NCI-H2227 (cell line): ENCODE data around the gene SLC27A4.
A peak's percentile ranks its signal among the peaks of the same experiment; 100 is the strongest.

Experiments
- DNase-seq: peaks from one replicate; lab custom pipeline; 2025; ENCODE audit not compliant: unreplicated experiment; lab: John Stamatoyannopoulos, UW

The SLC27A4 gene

DNA sequence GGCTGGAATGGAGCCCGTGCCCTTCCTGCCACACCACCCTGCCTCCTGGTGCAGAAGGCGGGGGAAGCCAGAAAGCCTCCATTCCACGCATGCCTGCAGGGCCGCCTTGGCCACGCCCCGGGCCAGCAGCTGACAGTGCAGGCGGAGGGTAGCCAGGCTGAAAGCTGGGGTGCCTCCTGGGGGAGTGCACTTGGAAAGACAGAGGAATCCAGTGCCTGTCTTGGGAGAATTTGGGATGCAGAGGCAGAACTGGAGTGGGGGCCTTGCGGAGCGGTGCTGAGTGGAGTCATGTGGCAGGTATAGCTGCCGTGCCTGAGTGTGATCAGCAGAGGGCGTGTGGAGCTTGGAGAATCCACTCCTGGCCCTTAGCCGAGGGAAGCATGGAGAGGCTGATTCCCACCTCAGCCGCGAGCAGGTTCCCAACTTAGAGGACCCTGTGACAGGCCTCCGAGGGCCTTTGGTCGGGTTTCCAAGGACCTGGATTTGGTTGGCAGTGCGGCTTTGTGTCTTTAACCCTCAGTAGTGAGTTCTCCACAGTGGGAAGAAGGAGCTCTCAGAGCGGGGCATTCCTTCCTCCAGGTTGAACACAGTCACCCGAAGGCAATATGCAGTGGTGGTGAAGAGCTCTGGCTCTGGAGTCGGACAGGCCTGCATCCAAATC is 21.8 kb downstream of the SLC27A4 start:
- DNase-seq = peak; percentile 88

DNA sequence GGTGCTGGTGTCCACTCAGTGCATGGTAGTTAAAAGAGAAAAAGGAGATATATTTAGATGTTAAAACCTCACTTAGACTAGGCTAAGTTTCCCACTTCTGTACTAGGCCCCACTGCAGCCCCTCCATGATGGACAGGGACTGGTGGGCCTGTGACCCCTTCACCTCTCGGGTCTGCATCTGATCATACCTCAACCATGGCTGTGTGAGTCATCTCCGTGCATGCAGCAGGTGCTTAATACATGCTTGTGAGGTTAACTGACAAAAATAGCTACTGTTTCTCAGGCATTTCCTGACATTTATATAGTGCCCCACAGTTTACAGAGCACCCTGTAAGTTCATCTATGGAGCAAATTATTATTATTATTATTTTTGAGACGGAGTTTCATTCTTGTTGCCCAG is 22.4 kb downstream of the SLC27A4 start:
- DNase-seq = no peak

DNA sequence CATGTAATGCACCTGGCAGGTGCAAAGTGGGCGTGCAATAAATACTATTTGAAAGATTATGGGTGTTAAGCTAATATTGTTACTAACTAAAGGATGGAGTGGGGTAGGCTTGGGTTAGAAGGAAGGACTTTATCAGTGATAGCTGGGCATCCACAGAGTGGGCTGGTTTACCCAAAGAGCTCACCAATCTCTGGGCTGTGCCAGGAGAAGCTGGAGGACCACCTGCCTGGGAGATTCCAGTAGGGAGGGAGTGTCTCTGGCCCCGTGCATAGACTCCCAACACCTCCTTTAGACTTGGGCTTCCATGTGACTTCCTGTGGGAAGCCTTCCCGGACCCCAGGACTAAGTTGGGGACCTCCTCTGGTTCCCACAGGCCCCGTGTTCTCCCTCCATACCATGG is 25.2 kb downstream of the SLC27A4 start:
- DNase-seq = no peak

DNA sequence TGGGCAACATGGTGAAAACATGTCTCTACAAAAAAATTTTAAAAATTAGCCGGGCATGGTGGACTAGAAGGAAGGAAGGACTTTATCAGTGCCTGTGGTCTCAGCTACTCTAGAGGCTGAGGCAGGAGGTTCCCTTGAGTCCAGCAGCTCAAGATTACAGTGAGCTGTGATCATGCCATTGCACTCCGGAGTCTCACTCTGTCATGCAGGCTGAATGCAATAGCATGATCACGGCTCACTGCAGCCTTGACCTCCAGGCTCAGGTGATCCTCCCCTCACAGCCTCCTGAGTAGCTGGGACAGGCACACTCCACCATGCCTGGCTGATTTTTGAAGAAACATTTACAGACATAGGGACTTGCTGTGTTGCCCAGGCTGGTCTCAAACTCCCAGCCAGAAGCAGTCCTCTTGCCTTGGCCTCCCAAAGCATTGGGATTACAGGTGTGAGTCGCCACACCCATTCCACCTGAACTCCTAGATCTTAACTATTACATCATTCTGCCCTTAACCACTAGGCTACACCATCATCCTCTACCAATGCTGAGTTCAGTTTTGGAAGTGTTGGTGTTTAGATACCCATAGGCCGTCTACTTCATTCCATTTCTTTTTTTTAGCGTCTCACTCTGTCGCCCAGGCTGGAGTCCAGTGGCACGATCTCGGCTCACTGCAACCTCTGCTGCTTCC is 28.8 kb downstream of the SLC27A4 start:
- DNase-seq = no peak

DNA sequence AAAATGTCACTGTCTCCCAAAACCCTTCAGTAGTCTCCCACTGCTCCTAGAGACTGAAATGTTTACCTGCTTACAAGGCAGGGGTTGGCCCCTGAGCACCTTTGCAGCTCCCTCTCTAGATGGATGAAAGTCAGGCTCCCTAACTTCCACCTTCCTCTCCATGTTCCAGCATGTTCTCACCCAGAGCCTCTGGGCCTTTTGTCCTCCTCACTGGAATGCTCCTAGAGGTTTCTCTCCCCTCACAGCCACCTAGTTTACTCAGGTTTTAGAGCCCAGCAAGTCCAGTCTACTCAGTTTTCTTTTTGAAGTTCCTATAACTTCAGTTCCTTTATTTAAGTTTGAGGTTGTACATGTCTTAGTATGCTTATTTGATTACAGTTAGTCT is 30.0 kb downstream of the SLC27A4 start:
- DNase-seq = peak; percentile 33

DNA sequence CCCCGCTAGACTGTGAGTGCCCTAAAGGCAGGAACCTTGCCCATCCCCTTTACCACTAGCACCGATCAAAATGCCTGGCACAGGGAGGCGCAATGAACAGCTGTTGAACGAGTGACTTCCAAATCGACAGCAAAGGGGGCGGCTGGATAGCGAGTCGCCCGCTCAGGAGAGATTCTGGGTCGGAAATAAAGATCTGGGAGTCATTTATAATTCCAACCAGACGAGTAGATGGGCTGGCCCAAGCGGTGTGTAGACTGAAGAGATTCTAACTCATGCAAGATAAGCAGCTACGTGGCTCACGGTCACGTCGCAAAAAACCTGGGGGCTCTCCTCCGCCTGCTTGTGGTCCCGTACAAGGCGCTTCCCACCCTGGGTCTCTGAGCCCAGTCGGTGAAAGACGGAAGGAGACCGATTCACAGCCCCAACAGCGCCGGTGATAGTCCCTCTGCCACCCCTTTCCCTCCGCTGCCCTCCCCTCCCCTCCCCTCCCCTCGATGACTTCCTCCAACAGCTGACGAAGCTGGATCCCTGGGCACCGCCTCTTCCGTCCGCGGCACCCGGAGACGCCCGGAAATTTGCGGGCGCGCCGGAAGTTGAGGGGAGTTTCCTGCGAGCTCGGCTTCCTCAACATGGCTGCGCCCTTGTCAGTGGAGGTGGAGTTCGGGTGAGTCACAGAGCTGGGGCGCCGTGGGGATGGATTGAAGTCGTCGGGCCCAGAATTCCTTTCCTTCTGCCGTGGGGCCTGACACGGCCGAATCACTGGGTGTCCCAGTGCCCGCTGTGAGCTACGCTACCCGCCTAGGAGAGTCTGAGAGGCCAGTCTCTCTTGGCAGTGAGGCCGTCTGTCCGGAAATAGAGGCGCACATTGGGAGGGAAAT is 30.7 kb downstream of the SLC27A4 start, which contains the start of gene URM1:
Gene URM1 (plus strand): TSS at position 623 of the 878 bp plus-strand sequence. CDS start 7 bp downstream, at position 630.
- peak; percentile 94 for DNase-seq

DNA sequence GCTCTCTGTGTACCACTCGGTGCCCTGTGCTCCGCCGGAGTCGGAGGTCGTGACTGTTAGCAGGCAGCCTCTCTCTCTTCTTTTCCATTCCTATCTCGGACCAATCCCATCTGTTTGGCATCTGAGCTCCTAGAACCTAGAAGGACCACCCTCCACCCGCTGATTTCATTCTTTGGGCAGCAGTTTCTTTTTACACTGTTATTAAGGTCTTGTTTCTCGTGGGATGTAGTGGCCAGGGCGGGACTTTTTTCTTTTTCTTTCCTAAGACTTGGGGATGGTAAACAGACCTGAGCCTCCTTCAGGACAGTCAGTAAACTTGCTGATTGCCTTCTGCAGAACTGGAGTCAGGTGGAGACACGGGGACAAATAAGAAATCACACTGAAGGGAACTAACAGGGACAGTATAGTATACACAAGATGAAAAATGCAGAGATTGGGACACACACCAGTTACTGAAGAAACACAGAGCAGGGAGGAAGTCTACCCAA is 31.3 kb downstream of the SLC27A4 start:
- no peak for DNase-seq

DNA sequence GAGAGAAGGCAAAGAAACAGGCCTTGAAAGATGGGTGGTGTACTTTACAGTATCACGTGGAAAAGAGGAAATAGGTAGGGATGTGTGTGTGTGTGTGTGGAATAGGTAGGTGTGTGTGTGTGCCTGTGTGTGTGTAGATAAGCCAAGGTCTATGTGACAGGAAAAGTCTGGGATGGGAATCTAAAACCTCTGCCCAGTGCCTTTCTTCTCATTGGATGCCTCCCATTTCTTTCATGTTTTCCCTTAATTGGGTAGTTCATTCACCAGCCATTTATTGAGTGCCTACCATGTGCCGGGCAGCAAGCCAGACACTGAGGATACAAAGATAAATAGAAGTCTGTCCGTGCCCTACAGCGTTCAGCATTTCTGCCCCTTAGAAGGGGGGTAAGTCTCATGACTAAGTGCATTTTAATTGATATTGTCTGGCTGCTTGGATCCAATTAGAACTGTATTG is 31.9 kb downstream of the SLC27A4 start:
- DNase-seq = peak; percentile 18

DNA sequence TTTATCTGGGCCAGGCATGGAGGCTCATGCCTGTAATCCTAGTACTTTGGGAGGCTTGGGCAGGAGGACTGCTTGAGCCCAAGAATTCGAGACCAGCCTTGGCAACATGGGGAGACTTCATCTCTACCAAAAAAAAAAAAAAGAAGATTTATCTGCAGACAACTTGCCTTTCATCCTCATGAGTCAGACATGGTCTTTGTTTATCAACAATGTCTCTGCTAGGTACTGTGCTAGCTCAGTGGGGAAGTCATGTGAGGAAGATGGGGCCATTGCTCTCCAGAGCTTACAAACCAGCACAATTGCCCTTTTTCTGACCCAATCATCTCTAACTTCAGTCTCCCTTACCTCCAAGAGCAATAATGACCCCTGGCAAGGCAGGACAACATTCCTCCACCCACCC is 32.5 kb downstream of the SLC27A4 start:
- no peak for DNase-seq

DNA sequence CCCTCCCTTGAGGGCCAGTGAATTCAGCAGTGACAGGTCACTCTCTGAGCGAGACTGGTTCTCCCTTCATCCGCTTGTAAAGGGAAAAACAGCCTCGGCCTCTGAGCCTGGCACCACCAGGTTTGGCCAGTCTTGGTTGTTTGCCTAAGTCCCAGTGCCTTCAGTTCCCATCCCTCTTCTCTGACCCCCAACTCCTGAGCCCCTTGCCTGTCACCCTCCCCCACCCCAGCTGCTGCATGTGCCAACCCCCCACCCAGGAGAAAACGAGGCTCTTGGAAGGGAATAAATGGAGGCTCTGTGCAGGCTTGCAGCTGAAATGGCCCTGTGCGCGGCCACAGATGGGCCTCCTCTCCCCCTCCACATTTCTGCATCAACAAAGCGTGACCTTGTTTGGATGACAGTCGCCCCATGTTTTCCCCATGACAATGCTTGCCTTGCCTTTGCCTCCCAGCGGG is 33.9 kb downstream of the SLC27A4 start:
- DNase-seq = no peak

DNA sequence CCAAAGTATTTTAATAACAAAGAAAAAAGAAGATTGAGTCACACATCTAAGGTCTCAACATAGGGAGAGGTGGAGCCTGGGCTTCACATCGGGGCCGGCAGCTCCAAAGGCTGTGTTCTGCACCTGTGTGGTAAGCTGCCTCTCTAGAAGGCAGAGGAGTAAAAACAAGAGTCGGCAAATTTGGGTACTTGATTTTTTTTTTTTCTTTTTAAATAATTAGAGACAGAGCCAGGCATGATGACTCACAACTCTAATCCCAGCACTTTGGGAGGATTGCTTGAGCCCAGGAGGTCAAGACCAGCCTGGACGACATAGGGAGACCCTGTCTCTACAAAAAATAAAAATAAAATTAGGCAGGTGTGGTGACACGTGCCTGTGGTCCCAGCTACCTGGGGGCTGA is 35.5 kb downstream of the SLC27A4 start:
- DNase-seq = no peak

DNA sequence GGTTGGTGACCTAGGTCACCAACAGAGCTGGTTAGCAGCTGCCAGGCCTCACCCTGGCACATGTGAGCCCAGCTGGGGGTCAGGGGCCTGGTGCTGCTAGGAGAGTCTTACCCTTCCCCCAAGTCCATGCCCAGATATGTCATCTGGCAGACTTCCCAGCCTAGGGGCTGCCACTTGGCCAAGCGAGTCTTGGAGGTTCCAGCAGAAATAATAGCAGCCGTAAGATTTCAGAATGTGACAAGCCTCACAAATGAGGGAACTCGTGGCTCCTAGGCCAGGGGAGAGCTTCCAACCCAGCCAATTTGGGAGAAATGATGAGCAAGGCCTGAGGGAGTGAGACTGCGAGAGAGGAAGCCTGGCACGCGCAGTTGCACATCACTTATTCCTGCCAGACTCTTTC is 41.9 kb downstream of the SLC27A4 start:
- no peak for DNase-seq

DNA sequence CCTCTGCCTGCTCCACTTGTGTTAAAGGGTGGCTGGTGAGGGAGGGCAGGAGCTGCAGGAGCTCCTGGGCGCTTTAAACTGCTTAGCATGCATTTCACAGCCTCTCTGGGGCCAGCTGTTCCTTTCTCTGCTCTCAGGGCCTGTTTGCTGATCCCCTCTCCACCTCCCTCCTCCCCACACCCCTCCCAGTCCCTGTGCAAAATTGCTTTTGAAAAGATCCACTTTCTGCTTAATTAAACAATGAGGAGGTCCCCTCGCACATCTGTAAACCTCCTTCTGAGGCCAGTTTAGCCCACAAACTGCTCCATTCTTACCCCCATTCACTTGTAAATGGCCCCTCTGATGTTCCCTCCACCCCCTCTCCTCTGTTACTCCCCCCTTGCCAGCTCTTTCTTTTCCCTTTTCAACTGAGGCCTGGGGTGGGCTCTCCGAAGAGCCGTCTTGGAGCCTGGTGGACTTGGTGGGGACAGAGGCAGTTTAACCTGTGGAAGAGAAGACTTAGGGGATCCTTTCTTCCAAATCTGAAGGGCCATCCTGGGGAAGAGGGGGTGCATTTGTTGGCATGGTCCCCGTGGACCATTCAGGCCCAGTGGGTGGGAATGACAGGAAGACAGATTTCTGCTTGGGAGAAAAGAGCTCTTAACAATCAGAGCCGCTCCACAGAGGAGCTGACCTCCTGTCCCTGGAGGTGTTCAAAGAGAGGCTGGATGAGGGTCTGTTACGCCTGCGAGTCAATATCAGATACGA is 42.9 kb downstream of the SLC27A4 start:
- peak; percentile 33 for DNase-seq

DNA sequence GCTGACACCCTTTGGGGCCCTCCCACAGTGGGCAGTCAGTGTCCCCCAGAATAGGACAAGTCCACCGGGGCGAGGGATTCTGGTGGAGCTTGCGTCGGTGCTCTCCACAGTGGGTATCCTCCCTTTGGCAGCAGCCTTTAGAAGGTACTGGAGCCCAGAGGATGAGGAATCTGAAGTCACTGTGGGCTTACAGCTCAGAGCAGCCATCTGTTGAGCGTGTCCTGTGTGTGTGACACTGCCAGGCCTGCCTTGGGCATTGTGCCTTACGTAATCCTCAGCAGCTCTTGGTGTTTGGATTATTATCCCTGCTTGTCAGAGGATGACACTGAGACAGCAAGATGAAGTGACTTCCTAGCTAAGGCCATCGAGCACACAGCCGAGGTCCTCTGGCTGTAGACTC is 43.5 kb downstream of the SLC27A4 start:
- DNase-seq = no peak

DNA sequence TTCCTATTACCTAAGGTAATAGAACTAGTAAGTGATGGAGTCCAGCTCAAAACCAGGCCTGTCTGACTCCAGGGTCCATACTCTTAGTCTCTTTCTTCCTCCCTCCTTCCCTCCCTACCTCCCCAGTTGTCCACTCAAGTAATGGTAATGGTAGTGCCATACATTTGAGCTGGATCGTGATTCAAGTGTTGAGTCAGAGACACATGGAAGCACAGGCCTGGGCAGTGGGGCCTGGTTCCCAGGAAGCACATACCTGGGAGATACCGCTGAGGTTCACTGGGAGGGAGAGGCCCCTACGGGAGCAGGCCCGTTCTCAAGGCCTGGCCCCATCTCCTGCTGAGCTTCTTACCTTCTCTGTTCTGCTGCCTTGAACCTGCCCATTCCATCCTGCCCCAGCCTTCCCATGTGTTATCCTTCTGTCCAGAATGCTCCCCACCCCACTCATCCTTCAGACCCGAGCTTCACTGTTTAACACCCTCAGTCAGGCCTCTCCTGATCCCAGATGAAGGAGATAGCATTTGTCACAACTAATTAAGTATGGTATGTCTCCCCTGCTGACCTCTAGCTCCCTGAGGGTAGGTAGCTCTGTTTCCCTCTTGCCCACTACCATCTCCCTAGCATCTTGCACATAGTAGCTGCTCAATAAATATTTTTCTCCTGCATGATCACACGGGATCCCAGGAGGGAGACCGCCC is 44.6 kb downstream of the SLC27A4 start:
- no peak for DNase-seq

DNA sequence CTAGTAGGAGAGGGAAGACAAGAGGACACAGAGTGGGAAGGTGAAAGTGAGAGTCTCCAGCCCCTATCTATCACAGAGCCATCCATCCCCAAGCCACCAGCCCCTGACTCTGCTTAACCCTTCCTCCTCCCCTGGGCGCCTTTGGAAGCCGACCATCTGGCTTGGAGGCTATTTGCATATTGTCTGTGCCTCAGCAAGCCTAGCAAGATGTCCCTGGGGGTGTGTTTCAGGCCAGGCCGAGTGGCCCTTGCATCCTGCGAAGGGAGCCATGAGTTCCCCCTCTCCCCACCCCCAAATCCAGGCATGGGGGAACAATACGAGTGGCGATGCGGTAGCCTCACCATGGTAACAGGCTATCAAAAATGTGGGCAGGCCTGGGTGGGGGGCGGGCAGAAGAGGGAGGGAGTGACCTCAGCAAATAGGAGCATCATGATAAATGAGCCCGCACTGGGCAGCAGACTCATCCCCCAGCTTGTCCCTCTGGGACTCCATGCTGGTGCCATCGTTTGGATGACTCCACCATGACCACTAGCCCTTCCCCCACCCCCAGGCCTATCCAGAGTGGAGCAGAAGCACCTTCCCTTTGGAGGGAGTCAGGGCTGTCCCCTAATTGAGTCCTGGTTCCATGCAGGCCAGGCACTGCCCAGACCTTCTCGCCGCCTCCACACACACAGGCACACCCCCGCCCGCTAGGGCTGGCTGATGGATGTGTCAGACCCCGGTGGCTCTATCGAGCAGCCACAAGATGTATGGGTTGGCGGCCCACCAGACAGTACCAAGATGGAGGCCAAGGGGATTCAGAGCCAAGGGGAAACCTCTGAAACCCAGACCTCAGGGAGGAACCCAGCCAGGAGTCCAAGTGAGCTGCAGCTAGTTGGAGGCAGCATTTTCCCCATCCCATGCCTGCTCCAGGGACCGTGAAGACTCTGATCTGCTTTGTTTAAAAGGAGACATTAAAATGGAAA is 45.5 kb downstream of the SLC27A4 start:
- DNase-seq = no peak

DNA sequence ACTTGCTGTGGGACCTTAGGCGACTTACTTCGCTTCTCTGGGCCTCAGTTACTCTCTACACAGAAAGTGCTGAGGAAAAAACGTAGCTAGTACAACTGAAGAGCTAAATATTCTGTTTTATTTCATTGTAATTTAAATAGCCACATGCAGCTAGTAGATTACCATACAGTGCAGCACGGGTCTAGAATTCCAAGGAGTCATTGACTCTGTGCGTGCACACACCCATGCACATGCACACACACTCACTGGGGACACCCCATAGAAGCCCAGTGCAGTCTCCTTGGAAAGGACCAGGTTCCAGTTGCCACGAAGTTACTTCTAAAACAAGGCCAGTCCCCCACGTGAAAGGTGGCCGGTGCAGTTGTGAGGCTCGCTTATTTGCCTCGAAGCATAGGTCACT is 47.8 kb downstream of the SLC27A4 start:
- no peak for DNase-seq

DNA sequence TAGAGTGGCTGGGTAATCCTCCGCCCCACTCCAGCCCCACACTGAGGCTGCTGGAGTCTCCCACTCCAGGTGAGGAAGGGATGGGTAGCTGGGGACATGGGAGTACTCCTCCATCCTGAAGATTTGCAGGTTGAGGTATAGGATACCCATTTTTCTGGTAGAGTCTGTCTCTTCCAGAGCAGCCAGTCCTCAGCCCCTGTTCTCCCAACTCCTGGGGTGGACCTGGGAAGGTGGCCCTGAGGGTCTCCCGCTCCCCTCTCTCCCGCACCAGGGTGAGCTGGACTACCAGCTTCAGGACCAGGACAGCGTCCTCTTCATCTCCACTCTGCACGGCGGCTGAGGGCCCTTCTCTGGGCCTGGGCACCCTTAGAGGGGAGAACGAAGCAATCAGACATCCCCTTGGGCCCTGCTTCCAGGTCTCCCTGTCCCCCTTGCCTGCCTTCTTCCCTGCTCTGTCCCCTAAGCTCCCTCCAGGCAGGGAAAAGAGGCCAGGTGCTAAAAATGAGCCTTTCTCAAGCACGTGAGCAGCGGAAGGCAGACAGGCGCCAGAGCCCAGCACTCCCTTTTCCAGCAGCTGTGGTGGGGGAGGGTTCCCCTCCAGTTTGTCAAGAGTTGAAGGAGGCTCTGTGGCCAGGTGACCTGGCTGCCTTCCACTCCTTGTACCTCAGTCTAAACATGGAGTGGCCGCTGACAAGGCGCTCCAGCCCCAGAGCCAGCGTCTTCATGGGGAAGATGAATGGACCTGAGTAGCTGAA is 49.2 kb downstream of the SLC27A4 start:
- DNase-seq = peak; percentile 24
